Suprapubic skin (tissue), 4 donors: ENCODE data around the gene GGNBP2. TPM values are rescaled to one million over a fixed set of nuclear protein-coding genes. Genes with fewer than 3 reads are reported as not detected.
A peak's percentile ranks its signal among the peaks of the same experiment; 100 is the strongest.
"Not testable (repeated sequence)": the region's sequence is repeated elsewhere in the genome, so short reads cannot be mapped to it uniquely, and the experiment has no call there.

Experiments
- DNase-seq, 2 donors: peaks; one replicate each; pipeline ENCODE4 v3.0.0-alpha.2; 2019; ENCODE audit warnings: low spot score in 2 of 2
- H3K27ac ChIP-seq: fragments of 200-600 bp; sonication (generic); one replicate; pipeline ENCODE4 v1.5.1; 2019
- H3K27me3 ChIP-seq: fragments of 200-600 bp; sonication (generic); one replicate; pipeline ENCODE4 v1.5.1; 2019
- H3K36me3 ChIP-seq: fragments of 200-600 bp; sonication (generic); one replicate; pipeline ENCODE4 v1.5.1; 2019
- H3K4me1 ChIP-seq: fragments of 200-600 bp; sonication (generic); one replicate; pipeline ENCODE4 v1.5.1; 2019
- H3K4me3 ChIP-seq: fragments of 200-600 bp; sonication (generic); one replicate; pipeline ENCODE4 v1.5.1; 2019; ENCODE audit warnings: mild to moderate bottlenecking
- H3K9me3 ChIP-seq: fragments of 200-600 bp; sonication (generic); one replicate; pipeline ENCODE4 v1.5.1; 2019
- CTCF ChIP-seq, 2 donors: fragments of 200-600 bp in 1 of 2; fragments of 450-650 bp in 1 of 2; sonication (generic) in 1 of 2; IDR thresholded peaks; one replicate each; pipeline ENCODE4 v1.5.1; 2016 to 2019; ENCODE audit warnings: antibody characterized with exemption in 2 of 2, mild to moderate bottlenecking in 1 of 2, moderate library complexity in 1 of 2
- EP300 ChIP-seq: sonication (generic); formaldehyde crosslinking; IDR thresholded peaks from one replicate; pipeline ENCODE4 v1.6.1; 2017; ENCODE audit warnings: antibody characterized with exemption
- POLR2A ChIP-seq, 2 donors: fragments of 450-650 bp; IDR thresholded peaks; one replicate each; pipeline ENCODE4 v1.6.1; 2017; ENCODE audit warnings: antibody characterized with exemption in 2 of 2, mild to moderate bottlenecking in 2 of 2, moderate library complexity in 2 of 2
- POLR2AphosphoS5 ChIP-seq, 3 donors: sonication (generic); formaldehyde crosslinking; IDR thresholded peaks; one replicate each; pipeline ENCODE4 v1.6.1; 2017; ENCODE audit warnings: antibody characterized with exemption in 3 of 3
- WGBS: methylation state at CpG from one replicate; pipeline ENCODE4 v1.1.5; 2018; 5-methylcytosine and 5-hydroxymethylcytosine counted together
- total RNA-seq, 4 donors: library from RNA; depleted of rRNA; stranded (reverse); fragments of >200 nt; gene quantifications; one replicate each; pipeline ENCODE4 v1.1.0, GENCODE V29; 2016

GGNBP2 gene
- total RNA-seq, 4 donors from 2014 or later, result 49.4 to 84.1 (median 57.1) TPM

GRCh38 chr17:36504156-36504545 lies 40.6 kb upstream of the GGNBP2 start:
- 100% methylated on average over 5 of the region's 5 CpGs for WGBS
- H3K9me3 ChIP-seq, result no peaks in the 10 kb centered on the region
- peak in 1 of 2 donors; percentile 2 for DNase-seq
- TF ChIP-seq EP300 (no peak), POLR2A (IDR thresholded peaks at IDR 0.05) (no peak), POLR2AphosphoS5 (IDR thresholded peaks at IDR 0.05) (no peak), CTCF (IDR thresholded peaks at IDR 0.05) (no peak)
- H3K4me3 ChIP-seq, result no peak overlapping the region
- H3K27ac ChIP-seq, result no peak overlapping the region
- H3K36me3 ChIP-seq, result peaks cover 83% of the 10 kb centered on the region
- H3K27me3 ChIP-seq, result no peaks in the 10 kb centered on the region
- H3K4me1 ChIP-seq, result no peaks in the 10 kb centered on the region

- no peaks in the 10 kb centered on the region for H3K9me3 ChIP-seq
- H3K4me1 ChIP-seq, result no peaks in the 10 kb centered on the region
- TF ChIP-seq CTCF (IDR thresholded peaks at IDR 0.05), result no peak
- no peak for TF ChIP-seq POLR2AphosphoS5 (IDR thresholded peaks at IDR 0.05)
- no peak for TF ChIP-seq POLR2A (IDR thresholded peaks at IDR 0.05)
- no peak for TF ChIP-seq EP300
- no peak overlapping the region for H3K27ac ChIP-seq
- peaks cover 90% of the 10 kb centered on the region for H3K36me3 ChIP-seq
- H3K27me3 ChIP-seq, result no peaks in the 10 kb centered on the region
- 97% methylated on average over 8 of the region's 8 CpGs for WGBS
- DNase-seq, result peak in 1 of 2 donors; percentile 22
- H3K4me3 ChIP-seq, result no peak overlapping the region
Measured at GRCh38 chr17:36505171-36505570, 39.5 kb upstream of the GGNBP2 start.

DNA sequence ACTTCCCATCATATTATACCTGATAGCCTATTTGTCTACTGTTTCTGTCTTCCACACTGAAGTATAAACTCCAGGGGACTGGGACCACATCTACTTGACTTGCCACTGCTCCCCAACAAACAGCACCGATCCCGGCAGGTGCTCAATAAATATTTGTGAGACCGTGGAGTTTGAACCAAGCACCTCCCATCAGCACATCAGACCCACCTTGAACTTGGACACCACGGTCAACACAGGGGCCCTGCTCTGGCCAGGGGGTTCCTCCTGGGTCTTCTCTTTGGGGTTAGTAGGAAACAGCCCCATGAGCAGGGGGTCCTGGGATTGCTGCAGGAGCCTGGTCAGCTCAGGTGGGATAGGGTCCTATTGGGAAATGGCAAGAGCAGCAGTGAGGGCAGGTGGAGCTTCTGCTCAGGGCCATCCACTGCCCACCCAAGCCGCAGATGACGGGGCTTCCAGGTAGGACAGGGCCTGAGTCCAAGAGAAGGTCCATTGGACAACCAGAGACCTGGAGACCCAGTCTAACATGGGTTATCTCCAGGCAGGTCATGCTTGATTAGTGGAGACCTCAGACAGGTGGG lies 38.4 kb upstream of the GGNBP2 start:
- 67% methylated on average over 4 of the region's 6 CpGs for WGBS
- Histone ChIP-seq H3K4me1 (no peaks in the 10 kb centered on the region), H3K4me3 (no peak overlapping the region), H3K27me3 (no peaks in the 10 kb centered on the region), H3K27ac (no peak overlapping the region), H3K9me3 (no peaks in the 10 kb centered on the region), H3K36me3 (peaks cover 87% of the 10 kb centered on the region)
- DNase-seq, result peak in 1 of 2 donors; percentile 32
- TF ChIP-seq EP300, result no peak
- TF ChIP-seq POLR2A (IDR thresholded peaks at IDR 0.05), result no peak

DNA sequence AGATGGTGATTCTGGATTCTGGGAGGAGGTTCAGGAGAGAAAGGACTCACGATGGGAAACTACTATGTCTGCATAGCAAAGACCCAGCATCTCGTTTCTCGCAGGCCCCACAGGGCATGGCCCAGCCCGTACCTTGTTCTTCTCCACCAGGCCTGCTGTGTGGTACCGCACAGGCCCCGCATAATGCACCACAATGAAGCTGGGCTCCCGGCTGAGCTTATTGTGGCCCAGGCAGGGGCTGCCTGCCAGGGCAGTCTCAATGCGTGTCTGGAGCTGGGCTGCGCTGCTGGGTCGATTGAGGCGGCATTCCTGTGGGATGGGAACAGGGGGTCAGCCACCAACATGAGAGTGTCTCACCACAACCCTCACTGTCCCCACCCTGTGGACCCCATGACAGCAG lies 37.9 kb upstream of the GGNBP2 start:
- 94% methylated on average over 9 of the region's 11 CpGs for WGBS
- no peak overlapping the region for H3K27ac ChIP-seq
- peaks cover 90% of the 10 kb centered on the region for H3K36me3 ChIP-seq
- peak in 1 of 2 donors; percentile 55 for DNase-seq
- H3K4me1 ChIP-seq, result no peaks in the 10 kb centered on the region
- H3K4me3 ChIP-seq, result no peak overlapping the region
- H3K9me3 ChIP-seq, result no peaks in the 10 kb centered on the region
- no peak for TF ChIP-seq EP300
- H3K27me3 ChIP-seq, result no peaks in the 10 kb centered on the region

DNA sequence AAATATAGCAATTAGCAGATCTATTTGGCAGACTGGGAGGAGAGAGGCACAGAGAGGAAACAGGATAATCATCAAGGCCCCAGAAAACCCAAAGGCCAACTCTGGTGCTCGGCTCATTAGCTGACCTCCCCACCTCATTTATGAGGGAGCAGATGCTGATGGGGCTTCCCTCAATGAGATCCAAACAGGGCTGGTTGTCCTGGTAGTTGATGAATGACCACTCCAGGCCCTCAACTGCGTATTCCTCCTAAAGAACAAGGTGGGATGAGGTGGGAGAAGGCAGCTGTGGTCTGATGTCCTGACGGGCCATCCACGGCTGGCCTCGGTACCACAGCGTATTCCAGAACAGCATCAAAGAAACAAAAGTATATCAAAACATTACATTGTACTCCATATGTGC lies 37.5 kb upstream of the GGNBP2 start:
- TF ChIP-seq POLR2AphosphoS5 (IDR thresholded peaks at IDR 0.05) (no peak), POLR2A (IDR thresholded peaks at IDR 0.05) (no peak), EP300 (no peak), CTCF (IDR thresholded peaks at IDR 0.05) (no peak)
- peaks cover 87% of the 10 kb centered on the region for H3K36me3 ChIP-seq
- DNase-seq, result peak in 1 of 2 donors; percentile 3
- no peak overlapping the region for H3K4me3 ChIP-seq
- H3K4me1 ChIP-seq, result no peaks in the 10 kb centered on the region
- H3K9me3 ChIP-seq, result no peaks in the 10 kb centered on the region
- H3K27ac ChIP-seq, result no peak overlapping the region
- no peaks in the 10 kb centered on the region for H3K27me3 ChIP-seq
- 93% methylated on average over 6 of the region's 6 CpGs for WGBS

GRCh38 chr17:36508439-36508838 lies 36.3 kb upstream of the GGNBP2 start:
- 100% methylated on average over 2 of the region's 2 CpGs for WGBS
- peaks cover 88% of the 10 kb centered on the region for H3K36me3 ChIP-seq
- not testable (repeated sequence) for H3K4me3 ChIP-seq, H3K9me3 ChIP-seq, H3K4me1 ChIP-seq, H3K27me3 ChIP-seq, H3K27ac ChIP-seq
- peak in 1 of 2 donors; percentile 2 for DNase-seq
